Sigmoid colon (tissue), 7 donors: ENCODE data around the gene NTRK1. TPM values are rescaled to one million over a fixed set of nuclear protein-coding genes. Genes with fewer than 3 reads are reported as not detected.

Source experiments
- DNase-seq: peaks from one replicate; pipeline ENCODE4 v3.0.0-alpha.2; 2019
- H3K27ac ChIP-seq, 4 donors: fragments of 200-600 bp; sonication (generic); one replicate each; pipeline ENCODE4 v1.5.1; 2016 to 2019; ENCODE audit warnings: mild to moderate bottlenecking in 1 of 4
- H3K27me3 ChIP-seq, 3 donors: fragments of 200-600 bp; sonication (generic); one replicate each; pipeline ENCODE4 v1.5.1; 2019; ENCODE audit warnings: mild to moderate bottlenecking in 1 of 3
- H3K36me3 ChIP-seq, 4 donors: fragments of 200-600 bp; sonication (generic); one replicate each; pipeline ENCODE4 v1.5.1; 2016 to 2019
- H3K4me1 ChIP-seq, 4 donors: fragments of 200-600 bp; sonication (generic); one replicate each; pipeline ENCODE4 v1.5.1; 2017 to 2019
- H3K4me3 ChIP-seq, 4 donors: fragments of 200-600 bp; sonication (generic); one replicate each; pipeline ENCODE4 v1.5.1; 2017 to 2019; ENCODE audit warnings: mild to moderate bottlenecking in 2 of 4, moderate library complexity in 1 of 4
- H3K9me3 ChIP-seq, 4 donors: fragments of 200-600 bp in 3 of 4; sonication (generic) in 3 of 4; one replicate each; pipeline versions ENCODE4 v1.5.1 to v1.6.1; 2013 to 2019
- EP300 ChIP-seq, 4 donors: sonication (generic); formaldehyde crosslinking; IDR thresholded peaks; one replicate each; pipeline ENCODE4 v1.6.1; 2017; ENCODE audit warnings: antibody characterized with exemption in 4 of 4
- POLR2A ChIP-seq, 2 donors: fragments of 450-650 bp; IDR thresholded peaks; one replicate each; pipeline ENCODE4 v1.6.1; 2016; ENCODE audit warnings: antibody characterized with exemption in 2 of 2, mild to moderate bottlenecking in 2 of 2, moderate library complexity in 2 of 2
- POLR2AphosphoS5 ChIP-seq, 4 donors: sonication (generic); formaldehyde crosslinking; IDR thresholded peaks; one replicate each; pipeline ENCODE4 v1.6.1; 2017; ENCODE audit warnings: antibody characterized with exemption in 4 of 4
- WGBS, 2 donors: extraction: QIAGEN DNeasy Blood & Tissue Kit; methylation state at CpG; one replicate each; pipeline ENCODE4 v1.1.7; 2013; 5-methylcytosine and 5-hydroxymethylcytosine counted together
- intact Hi-C: fragments of 100-400 bp; cut with DNase I; formaldehyde crosslinking; loops from one replicate; pipeline ENCODE4 v1.15.1; 2023
- polyA plus RNA-seq, 3 donors: library from polyadenylated mRNA; stranded (reverse); fragments of 200-250 nt; gene quantifications; one replicate each; pipeline ENCODE4 v1.2.3, GENCODE V29; 2013
- total RNA-seq, 4 donors: library from RNA; depleted of rRNA; stranded (reverse); fragments of >200 nt; gene quantifications; one replicate each; pipeline ENCODE4 v1.1.0, GENCODE V29; 2016
- TF ChIP-seq, protein P1 (sequence below), 4 experiments: fragments of 450-650 bp in 3 of 4; fragments of 200-600 bp in 1 of 4; IDR thresholded peaks; one replicate each; pipeline ENCODE4 v1.5.1; 2016 to 2019; ENCODE audit warnings: antibody characterized with exemption in 4 of 4, mild to moderate bottlenecking in 3 of 4, moderate library complexity in 2 of 4
- donor health status: healthy with polysubstance abuse.
- donor health status: Bipolar disorder and iron deficiency.
- donor health status: healthy.

The NTRK1 gene
- total and polyA plus RNA-seq, 7 donors: 0.42 to 4.9 (median 2.0) TPM; not detected in 1

DNA sequence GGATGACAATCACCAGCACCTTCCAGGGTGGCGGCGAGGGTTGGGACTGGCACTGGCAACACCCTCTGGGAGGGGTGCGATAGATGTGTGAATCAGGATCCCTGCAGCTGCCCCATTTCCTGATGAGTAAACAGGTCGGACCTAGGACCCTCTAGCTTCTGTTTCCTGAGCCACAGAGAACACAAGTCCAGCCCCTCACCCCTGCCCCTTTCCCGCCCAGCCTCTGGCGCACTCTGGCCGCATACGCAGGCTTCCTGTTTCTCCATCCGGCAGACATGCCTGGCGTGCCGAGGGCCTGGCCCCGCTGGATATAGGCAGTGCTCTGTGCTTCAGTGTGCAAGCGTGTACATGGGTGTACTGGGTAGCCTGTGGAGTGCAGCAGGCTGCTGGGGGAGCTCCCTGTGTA is 37.5 kb downstream of the NTRK1 start:
- intact Hi-C loops: loop anchor here (10.0 kb wide), 1 partner anchor 193 kb away; the partner anchor contains the start of gene CRABP2
- H3K36me3 ChIP-seq: no peaks in the 10 kb centered on the region
- no peaks in the 10 kb centered on the region for H3K9me3 ChIP-seq
- peak in 1 of 4 donors; percentile 30 for TF ChIP-seq POLR2AphosphoS5 (IDR thresholded peaks at IDR 0.05)
- TF ChIP-seq, protein P1, sequence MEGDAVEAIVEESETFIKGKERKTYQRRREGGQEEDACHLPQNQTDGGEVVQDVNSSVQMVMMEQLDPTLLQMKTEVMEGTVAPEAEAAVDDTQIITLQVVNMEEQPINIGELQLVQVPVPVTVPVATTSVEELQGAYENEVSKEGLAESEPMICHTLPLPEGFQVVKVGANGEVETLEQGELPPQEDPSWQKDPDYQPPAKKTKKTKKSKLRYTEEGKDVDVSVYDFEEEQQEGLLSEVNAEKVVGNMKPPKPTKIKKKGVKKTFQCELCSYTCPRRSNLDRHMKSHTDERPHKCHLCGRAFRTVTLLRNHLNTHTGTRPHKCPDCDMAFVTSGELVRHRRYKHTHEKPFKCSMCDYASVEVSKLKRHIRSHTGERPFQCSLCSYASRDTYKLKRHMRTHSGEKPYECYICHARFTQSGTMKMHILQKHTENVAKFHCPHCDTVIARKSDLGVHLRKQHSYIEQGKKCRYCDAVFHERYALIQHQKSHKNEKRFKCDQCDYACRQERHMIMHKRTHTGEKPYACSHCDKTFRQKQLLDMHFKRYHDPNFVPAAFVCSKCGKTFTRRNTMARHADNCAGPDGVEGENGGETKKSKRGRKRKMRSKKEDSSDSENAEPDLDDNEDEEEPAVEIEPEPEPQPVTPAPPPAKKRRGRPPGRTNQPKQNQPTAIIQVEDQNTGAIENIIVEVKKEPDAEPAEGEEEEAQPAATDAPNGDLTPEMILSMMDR (IDR thresholded peaks at IDR 0.05): no peak
- no peak overlapping the region for H3K4me3 ChIP-seq
- peaks cover 15 to 32% (median 20%) of the 10 kb centered on the region in 3 donors for H3K27me3 ChIP-seq
- peaks cover 0 to 29% (median 6%) of the 10 kb centered on the region in 4 donors for H3K4me1 ChIP-seq
- DNase-seq: peak; percentile 79
- WGBS, 2 donors: 20 to 28% methylated on average over 12 to 13 of the region's 13 CpGs
- H3K27ac ChIP-seq: peak overlapping the region; percentile 30 to 78 (median 68)

DNA sequence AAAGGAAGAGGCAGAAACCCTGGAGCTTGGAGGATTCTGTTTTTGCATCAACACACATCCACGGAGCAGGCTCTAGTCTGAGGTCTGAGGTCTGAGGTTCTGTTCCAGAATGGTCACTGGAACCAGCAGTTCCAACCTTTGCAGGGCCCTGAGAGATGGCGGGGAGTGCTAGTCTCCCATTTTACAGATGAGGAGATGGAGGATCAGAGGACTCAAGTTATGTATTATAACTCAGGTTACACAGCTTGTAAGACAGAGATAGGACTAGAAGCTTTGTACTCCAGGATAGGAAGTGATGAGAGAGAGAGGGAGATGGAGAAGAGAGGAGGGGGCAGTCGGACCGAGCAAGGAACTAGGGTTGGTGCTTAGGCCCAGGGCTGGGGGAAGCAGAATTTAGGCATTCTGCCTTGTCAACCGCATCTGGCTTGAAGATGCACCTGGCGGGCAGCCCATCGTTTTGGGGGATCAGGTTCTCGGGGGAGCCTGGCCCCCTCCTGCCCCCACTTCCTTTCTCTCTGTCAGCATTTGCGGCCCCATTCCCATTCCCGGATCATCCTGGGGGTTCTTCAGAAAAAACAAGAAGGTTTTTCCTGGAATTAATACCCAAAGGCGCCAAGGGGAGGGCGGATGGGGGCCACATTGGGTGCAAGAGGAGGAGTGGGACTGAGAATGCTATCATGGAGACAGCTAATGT is 38.5 kb downstream of the NTRK1 start:
- 77 to 85% methylated on average over 12 of the region's 12 CpGs for WGBS, 2 donors
- intact Hi-C loops: loop anchor here (10.0 kb wide), 1 partner anchor 194 kb away; the partner anchor contains the start of gene CRABP2
- no peak for TF ChIP-seq POLR2A (IDR thresholded peaks at IDR 0.05)
- TF ChIP-seq EP300 (IDR thresholded peaks at IDR 0.05): no peak
- TF ChIP-seq, protein P1 (IDR thresholded peaks at IDR 0.05): no peak
- TF ChIP-seq POLR2AphosphoS5 (IDR thresholded peaks at IDR 0.05): no peak
- no peak overlapping the region for H3K27ac ChIP-seq
- H3K4me3 ChIP-seq: no peak overlapping the region
- H3K4me1 ChIP-seq: peaks cover 0 to 24% (median 0%) of the 10 kb centered on the region in 4 donors
- no peaks in the 10 kb centered on the region for H3K36me3 ChIP-seq
- H3K9me3 ChIP-seq: no peaks in the 10 kb centered on the region
- no peak for DNase-seq
- peaks cover 5 to 23% (median 10%) of the 10 kb centered on the region in 3 donors for H3K27me3 ChIP-seq

DNA sequence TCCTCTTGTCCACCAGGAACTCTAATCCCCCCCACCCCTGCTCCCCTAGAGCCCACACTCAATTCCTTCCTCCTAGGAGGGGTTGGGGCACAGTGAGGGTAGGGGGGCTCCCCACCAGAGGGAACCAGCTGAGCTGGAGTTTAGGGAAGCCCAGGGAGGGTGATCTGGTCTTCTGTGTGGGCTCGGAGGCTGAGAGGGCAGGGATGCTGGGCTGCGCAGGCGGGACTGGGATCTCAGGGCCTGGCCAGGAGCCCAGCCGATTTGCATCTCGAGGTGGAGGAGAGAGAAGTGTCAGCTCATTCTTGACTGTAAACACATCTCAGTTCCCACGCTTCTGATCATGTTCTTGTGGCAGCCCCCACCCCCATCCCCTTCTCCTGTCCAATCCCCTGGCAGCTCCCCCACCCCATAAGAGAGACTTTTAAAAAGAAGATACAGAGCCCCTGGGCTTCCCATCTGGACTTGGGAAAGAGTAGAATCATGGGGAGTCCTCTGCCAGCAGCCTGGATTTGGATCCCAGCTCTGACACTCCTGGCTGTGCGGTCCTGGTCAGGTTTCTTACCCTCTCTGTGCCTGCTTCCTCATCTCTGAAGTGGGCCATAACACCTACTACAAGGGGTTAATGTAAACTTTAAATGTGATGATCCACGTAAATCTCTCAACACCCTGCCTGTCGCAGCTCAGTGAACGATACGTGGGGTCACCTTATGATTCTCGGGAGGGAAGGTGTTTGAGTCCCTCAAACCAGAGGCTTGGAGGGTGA is 39.5 kb downstream of the NTRK1 start:
- Histone ChIP-seq H3K4me1 (peaks cover 0 to 24% (median 0%) of the 10 kb centered on the region in 4 donors), H3K27me3 (peaks cover 0 to 13% (median under 1%) of the 10 kb centered on the region in 3 donors), H3K27ac (no peak overlapping the region), H3K36me3 (no peaks in the 10 kb centered on the region), H3K9me3 (no peaks in the 10 kb centered on the region), H3K4me3 (no peak overlapping the region)
- intact Hi-C loops: loop anchor here (10.0 kb wide), 1 partner anchor 195 kb away; the partner anchor contains the start of gene CRABP2
- whole genome bisulfite sequencing, 2 donors: 52 to 66% methylated on average over 12 of the region's 12 CpGs
- DNase-seq: no peak
- no peak for TF ChIP-seq EP300 (IDR thresholded peaks at IDR 0.05)
- no peak for TF ChIP-seq POLR2A (IDR thresholded peaks at IDR 0.05)
- TF ChIP-seq, protein P1 (IDR thresholded peaks at IDR 0.05): no peak
- TF ChIP-seq POLR2AphosphoS5 (IDR thresholded peaks at IDR 0.05): no peak

DNA sequence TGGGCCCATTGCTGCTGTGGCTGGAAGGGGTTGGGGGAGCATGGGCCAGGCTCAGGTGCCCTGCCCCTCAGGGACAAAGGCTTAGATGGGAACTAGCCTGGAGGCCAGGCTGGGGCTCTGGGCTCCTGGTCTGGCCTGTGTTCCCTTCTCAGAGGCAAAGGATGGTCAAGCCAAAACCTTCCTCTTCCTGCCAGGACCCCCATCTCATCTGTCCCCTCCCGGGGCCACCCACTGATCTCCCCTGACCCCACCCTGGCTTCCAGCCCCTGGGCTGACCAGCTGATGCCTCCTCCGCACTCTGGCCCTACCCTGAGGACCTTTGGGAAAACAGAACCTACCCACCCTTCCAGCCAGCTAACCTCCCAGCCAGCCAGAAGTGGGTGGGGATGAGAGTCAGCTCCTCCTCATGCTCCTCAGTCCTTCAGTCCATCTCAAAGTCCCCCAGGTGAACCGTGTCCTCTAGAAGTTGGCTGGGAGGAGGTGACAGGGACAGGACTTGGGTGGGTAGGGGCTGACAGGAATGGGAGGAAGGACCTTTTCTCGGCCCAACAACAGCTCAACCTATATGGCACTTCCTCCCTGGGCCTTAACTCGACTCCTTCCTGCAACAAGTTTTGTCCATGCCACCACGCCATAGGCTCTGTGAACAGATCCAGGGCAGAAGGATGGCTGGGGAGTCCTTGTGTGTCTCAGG is 40.4 kb downstream of the NTRK1 start:
- Histone ChIP-seq H3K27ac (no peak overlapping the region), H3K9me3 (no peaks in the 10 kb centered on the region), H3K36me3 (no peaks in the 10 kb centered on the region), H3K4me1 (peaks cover 0 to 24% (median 0%) of the 10 kb centered on the region in 4 donors), H3K27me3 (peaks cover 0 to 10% (median 0%) of the 10 kb centered on the region in 3 donors), H3K4me3 (no peak overlapping the region)
- WGBS, 2 donors: 61 to 71% methylated on average over 6 of the region's 6 CpGs
- no peak for DNase-seq
- TF ChIP-seq, protein P1 (IDR thresholded peaks at IDR 0.05): no peak
- TF ChIP-seq POLR2A (IDR thresholded peaks at IDR 0.05): no peak
- no peak for TF ChIP-seq EP300 (IDR thresholded peaks at IDR 0.05)
- TF ChIP-seq POLR2AphosphoS5 (IDR thresholded peaks at IDR 0.05): no peak
- intact Hi-C loops: no loop called here
